Measurements from ENCODE around the gene LRRN3.

GRCh38 chr7:111049971-111050680, 40.8 kb upstream of the LRRN3 start:
- TF ChIP-seq CTCF (IDR thresholded peaks at IDR 0.05) (no peak), EP300 (IDR thresholded peaks at IDR 0.05) (no peak)

Data from upper lobe of left lung (tissue), 4 donors.